HG03103 (cell line): ENCODE data around the gene ARHGAP4.

Experiments used
- ATAC-seq: cut with Tn5 transposase; IDR thresholded peaks from one replicate; pipeline ENCODE4 v1.9.1; 2021; ENCODE audit warnings: low read depth; ENCODE audit not compliant: unreplicated experiment

The ARHGAP4 gene

DNA sequence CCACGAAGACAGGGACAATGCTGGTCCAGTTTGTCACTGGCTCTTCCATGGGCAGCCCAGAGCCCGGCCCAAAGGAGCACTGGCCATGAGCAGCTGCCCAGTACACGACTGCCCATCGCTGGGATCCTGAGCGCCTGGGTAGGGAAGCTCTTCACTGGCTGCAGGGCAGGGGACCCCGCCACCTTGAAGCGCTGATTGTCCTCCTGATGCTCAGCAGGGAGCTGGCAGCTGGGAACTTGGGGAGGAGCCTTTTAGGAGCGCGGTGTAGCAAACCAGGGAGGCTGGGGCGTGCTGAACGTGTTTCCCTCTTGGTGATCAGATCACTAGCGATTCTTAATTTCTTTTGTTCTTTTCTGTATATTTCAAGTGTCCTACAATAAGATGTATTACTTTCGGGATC lies 41.9 kb downstream of the ARHGAP4 start:
- no peak for ATAC-seq

DNA sequence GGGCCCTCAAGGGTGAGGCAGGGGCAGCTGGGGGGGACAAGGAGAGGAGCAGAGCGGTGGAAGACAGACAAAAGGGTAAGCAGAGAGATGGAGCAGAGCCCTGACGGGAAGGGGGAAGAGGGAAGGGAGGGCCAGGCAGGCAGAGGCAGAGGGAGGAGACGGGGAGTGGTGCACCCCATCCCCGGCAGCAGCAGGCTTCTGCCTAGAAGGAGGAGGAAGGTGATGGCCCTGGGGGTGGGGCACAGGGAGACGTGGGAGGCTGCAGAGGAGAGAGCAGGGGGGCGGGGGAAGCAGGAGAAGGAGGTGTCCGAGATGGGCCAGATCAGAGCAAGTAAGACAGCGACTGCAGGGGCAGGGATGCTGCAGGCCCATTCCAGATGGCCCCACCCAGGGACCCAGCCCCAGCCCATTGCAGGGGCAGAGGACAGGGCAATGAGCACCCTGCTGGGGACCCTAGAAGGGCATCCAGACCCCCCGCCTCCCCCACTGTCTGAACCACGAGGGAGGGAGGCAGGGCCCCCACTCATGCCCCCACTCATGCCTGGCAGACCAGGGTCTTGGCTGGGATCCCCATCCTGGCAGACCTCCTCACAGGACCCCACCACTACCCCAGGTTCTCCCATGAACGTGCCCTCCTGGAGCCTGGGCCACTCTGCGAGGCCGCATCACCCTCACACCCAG lies 42.8 kb downstream of the ARHGAP4 start:
- no peak for ATAC-seq

DNA sequence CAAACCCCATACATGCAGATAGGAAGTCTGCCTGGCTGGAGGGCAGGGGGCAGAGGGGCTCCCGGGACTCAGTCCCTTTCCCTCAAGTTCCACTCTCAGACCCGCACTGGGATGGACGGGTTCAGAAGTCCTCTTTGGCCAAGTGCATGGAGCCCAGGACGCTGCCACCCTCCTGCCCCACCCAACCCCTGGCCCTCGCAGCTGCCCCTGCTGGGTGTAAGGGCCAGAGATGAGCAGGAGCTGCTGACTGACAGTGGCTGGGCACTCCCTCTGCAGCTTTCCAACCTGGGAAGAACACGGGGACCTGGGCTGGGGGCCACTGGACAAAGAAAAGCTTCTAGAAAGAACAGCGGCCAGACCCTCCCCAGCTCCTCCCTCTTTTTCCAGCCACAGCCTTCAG lies 43.5 kb downstream of the ARHGAP4 start:
- ATAC-seq, result no peak

DNA sequence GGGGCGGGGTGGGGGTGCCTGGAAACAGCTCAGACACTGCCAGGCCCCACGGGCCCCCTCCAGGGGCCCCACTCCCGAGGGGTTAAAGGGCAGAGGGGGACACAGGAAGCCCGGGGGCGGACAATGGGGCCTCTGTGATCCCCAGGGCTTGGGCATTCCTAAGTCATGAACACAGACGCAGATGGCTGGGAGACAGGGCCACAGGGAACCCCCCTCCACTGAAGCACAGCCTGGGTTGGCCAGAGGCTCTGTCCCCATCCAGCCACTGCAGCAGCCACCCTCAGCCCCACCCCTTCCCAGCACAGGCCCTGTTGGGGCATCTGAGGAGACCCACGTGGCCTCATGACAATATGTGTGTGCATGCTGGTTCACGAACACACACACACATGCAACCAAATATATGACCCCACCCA lies 44.0 kb downstream of the ARHGAP4 start:
- ATAC-seq, result no peak

DNA sequence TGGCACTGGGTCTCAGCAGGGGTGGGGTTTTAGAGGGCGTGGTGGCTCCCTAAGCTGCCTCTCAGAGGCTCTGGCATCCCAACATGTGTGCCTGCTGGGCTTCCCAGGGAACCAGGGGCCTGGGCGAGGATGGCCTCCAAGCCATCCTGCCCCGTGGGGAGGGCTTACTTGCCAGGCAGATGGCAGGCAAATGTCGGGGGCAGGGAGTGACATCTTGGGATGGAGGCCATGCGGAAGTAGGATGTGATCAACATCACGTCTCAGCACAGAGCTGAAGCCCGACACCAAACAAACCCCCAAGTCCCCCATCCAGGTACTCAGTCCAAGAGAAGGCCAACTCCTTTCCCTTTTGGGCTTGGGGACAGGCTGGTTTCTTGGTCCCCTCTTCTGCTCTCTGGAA lies 44.8 kb downstream of the ARHGAP4 start:
- no peak for ATAC-seq

- no peak for ATAC-seq
Observed at GRCh38 chrX:153880440-153880815, 45.6 kb downstream of the ARHGAP4 start.

DNA sequence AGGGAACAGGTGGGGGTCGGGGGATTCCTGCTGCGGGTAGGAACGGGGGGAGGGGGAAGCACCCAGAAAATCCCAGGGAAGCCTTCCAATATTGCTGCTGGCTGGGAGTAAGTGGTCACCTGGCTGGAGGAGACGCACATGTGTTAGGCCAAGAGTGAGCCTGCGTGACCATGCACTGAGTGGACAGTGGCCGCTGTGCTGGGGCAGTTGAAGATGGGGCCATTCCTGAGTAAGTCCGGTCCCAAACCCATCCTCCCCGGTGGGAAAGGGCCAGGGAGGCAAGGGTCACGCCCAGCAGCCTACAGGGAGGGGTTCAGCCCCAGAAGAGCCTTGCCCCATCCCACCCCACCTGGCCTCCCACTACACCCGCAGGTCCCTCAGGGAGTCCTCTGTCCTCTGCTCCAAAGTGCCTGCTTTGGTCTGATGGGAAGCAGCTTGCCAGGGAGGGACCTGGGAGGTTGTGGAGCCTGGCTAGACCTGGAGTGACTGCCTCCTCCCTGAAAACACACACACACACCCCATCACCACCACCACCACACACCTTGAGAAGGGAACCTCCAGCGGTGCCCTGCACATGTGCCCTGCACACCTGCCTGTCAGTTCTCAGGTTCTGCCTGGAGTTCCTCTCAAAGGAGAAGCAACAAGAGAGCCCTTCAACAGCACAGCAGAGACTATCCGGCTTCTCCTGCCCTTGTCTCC lies 46.2 kb downstream of the ARHGAP4 start:
- ATAC-seq, result no peak

DNA sequence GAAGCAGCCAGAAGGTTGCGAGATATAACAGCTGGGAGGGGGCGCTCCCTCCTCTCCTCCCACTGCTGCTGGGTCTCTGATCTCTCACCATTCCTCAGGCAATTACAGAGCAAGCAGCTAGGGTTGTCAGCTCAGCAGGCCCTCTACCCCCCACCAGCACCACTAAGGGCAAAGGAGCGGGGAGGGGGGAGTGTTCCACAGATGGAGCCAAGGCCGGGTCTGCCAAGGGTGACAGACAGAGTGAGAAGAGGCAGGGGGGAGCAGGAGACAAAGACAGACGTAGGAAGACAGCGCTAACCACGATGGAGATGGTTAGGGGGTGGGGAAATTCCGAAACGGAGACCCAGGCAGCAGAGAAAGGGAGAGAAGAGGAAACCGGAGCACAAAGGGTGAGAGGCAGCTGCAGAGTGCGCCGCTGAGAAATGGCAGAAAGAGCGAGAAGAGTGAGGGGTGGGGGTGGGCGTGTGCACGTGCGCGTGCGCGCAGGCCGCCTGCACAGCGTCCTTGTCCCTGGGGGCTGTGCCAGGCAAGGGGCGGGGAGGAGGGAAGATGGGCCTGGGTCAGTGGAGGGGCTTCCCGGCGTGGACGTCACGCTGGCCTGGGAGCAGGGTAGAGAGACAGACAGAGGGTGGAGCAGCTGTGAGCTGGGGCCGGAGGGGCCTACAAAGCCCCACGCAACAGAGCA lies 47.0 kb downstream of the ARHGAP4 start:
- no peak for ATAC-seq

- no peak for ATAC-seq
Observed at GRCh38 chrX:153878345-153878744, 47.7 kb downstream of the ARHGAP4 start.

- no peak for ATAC-seq
Observed at GRCh38 chrX:153877571-153878261, 48.3 kb downstream of the ARHGAP4 start.

DNA sequence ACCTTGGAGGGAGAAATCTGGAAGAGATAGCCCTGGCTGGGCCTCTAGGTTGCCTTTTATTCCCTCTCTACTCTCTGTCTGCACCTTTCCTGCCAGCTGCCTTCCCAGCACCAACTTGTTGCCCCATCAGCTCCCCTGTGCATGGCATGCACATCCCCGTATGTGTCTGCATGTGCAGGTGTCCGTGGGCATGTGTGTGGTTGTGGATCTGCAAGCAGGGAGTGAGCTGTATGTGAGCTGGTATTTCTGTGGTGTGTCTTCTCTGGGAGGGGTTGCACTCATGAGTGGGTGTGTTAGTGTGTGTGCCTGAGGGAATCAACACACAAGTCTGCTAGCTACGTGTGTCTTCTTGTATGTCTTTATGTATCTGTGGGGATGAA lies 50.0 kb downstream of the ARHGAP4 start:
- ATAC-seq, result no peak

DNA sequence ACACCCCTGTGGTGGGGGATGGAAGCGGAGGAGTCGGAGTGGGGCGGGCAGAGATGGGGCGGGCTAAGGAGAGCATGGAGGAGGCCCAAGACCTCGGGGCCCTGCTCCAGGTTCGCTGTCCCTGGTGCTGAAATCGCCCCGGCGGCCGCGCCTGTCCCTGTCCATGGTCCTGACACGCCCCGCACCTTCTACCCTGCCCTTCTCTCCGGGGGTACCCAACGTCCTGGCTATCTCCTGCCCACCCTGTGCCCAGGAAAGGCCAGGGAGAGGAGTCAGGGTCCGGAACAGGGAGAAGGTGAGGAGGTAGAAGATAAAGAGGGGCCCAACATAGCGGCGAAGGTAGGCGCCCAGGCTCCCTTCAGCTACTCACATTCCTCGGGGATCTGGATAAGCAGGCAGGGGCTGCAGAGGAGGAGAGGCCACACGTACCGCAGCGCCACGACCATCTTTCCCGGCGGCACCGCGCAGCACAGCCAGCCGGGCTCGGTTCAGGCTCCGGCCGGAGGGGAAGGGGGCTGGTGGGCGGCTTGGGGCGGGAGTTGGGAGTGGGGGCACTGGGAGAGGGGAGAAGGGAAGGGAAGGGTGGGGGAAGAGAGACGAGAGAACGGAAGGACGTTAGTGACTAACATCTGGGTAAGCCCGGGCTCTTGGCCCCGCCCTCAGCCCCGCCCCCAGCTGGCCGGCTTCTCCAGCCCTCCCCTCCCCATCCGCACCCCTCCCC lies 50.5 kb downstream of the ARHGAP4 start:
- ATAC-seq, result no peak

- no peak for ATAC-seq
Observed at GRCh38 chrX:153874366-153875125, 51.5 kb downstream of the ARHGAP4 start.

GRCh38 chrX:153874085-153874365 lies 52.0 kb downstream of the ARHGAP4 start:
- no peak for ATAC-seq

DNA sequence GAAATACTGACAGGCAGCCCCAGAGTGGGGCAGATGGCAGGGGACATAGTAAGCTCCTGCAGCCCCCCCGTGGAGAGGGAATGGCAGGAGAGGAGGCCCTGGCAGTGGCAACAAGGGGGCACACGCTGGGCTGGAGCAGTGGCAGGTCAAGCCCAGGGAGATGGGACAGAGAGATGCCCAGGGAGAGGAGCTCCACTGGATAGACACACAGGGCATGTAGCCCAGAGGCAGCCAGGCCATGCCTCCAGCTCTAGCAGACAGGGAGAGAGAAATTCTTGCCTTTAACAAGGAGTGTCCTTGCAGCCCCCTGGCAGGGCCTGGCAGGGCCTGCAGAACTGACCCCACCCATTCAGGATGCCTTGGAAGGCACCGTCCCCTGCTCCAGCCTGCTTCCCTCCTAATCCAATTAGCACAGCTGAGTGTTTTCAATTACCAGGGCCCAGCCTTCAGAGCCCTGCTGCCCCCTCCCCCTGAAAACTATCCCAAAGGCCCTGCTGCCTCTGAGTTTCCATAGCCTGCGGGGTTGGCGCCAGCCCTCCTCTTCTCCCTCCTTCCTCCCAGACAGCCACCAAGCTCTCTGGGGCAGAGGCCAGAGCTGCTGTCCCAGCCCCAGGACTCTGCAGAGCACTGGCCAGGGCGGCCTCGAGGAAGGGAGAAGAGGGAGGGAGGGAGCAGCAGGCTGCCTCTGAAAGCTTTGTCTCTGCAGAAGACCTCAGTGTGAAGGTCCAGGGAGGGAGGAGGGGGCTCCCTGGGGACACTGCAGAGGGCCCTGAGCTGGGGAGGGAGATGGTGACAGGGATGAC lies 52.6 kb downstream of the ARHGAP4 start:
- no peak for ATAC-seq

- no peak for ATAC-seq
Observed at GRCh38 chrX:153871946-153872878, 53.9 kb downstream of the ARHGAP4 start.

DNA sequence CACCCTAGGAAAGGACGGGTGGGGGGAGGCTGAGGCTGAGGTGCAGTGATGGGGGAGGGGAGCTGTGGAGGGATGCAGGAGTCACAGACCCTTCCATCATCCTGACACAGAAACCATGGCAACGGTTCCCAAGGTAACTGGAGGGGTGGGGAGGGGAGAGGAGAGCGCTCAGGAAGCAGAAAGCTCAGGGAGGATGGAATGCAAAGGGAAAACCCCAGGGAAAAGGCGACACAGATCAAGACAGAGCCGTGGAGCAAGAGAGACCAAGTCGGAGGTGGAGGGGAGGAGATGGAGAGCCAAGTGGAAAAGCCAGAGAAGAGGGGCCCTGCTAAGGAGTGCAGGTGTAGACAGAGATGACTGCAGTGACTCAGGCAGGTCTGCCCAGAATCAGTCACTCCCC lies 54.6 kb downstream of the ARHGAP4 start:
- ATAC-seq, result no peak

DNA sequence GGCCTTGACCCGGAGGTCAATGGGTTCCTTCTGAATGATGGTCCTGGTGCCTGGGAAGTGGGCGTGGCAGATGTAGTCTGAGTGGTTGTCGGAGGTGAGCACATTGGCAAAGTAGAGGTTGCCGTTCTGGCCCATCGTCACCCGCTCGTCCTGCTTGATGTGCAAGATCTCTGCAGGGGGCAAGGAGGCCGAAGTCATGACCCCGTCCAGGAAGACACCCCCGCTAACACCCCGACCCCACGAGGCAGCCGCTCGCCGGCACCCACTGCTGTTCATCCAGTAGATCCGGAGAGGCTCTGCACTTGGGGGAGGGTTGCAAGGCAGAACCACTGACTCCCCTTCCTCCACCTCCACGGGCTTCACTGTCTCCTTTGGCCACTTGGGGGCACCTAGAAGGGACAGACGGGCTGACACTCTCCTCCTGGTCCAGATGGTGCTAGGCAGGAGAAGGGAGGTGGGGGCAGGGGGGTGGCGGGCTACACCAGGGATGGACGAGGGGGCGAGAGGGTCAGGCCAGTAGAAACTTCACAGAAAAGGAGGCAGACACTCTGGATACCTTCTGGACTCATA lies 55.2 kb downstream of the ARHGAP4 start:
- ATAC-seq, result no peak
